HG03135 (cell line): ENCODE measurements around the gene ZNF77.
"Not testable (repeated sequence)": the region's sequence is repeated elsewhere in the genome, so short reads cannot be mapped to it uniquely, and the experiment has no call there.

ENCODE experiments used
- ATAC-seq: cut with Tn5 transposase; IDR thresholded peaks from one replicate; pipeline ENCODE4 v1.9.1; 2021; ENCODE audit warnings: mild to moderate bottlenecking, moderate library complexity; ENCODE audit not compliant: unreplicated experiment

ZNF77 gene

DNA sequence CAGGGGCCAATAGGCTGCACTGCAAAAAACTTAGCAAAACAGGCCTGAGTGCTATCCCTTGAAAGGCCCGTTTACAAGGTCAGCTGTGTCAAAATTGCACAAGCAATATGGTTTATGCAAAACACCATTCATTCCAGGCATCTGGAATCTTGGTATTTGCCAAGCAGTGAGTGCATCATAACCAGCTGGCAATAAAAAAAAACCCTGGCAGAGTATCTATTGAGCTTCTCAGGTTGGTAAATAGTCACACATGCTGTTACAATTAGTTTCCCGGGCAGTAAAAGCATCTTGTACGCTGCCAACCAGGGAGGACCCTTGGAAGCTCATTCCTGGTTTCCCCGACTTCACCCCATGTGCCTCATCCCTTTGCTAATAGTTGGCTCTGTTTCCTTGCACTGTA is 21.3 kb downstream of the ZNF77 start:
- ATAC-seq = no peak

GRCh38 chr19:2922987-2923386 is 21.8 kb downstream of the ZNF77 start:
- ATAC-seq = no peak

GRCh38 chr19:2917275-2918184 is 27.2 kb downstream of the ZNF77 start:
- ATAC-seq = no peak

DNA sequence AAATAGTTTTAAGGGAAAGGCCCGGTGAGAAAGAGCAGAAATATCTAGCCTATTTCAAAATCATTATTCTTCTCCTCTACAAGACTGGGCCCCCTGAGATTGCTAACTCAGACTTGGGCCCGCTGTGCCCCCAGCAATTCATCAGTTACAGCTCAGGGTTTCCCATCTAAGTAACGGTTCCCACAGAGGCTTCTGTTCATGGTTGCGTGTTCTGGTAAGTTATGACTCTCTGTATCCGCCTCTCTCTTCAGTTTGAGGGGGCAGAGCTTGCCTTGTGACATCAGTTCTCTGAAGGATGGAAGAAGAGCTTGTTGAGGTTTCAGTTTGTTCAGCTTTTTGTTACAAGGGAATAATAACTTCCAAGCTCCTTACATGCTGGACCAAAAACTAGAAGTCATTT is 32.5 kb downstream of the ZNF77 start:
- no peak for ATAC-seq

GRCh38 chr19:2906631-2907195 is 38.1 kb downstream of the ZNF77 start:
- ATAC-seq = no peak

DNA sequence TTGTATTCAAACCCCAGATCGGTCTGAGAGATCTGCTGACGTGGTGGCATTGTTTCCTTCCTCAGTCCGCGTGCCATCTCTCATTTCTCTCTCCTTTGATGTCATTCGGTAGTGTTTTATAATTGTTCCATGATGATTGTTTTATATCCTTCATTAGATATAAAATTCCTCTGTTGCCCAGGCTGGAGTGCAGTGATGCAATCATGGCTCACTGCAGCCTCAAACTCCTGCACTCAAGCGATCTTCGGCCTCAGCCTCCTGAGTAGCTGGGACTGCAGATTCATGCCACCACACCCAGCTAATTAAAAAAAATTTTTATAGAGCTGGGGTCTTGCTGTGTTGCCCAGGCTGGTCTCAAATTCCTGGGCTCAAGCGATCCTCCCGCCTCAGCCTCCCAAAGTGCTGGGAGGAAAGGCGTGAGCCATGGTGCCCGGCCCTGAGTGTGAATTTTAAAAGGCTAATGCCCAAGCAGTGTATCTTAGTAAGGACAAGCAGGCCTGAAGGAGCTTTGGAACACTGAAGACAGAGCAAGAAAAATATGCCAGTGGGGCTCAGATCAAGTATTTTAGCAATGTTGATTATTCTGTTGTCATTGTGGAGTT is 38.8 kb downstream of the ZNF77 start:
- no peak for ATAC-seq

DNA sequence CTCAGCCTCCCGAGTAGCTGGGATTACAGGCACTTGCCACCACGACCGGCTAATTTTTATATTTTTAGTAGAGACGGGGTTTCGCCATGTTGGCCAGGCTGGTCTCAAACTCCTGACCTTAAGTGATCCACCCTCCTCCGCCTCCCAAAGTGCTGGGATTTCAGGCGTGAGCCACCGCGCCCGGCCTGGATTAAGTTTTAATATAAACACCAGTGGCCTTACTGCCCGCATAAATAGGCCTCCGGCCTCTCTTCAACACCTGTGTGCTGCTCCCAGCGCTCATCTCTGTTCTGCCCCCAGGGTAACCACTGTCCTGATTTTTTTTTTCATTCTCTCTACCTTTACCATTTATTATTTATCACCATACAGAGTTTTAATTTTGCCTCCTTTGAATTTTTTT is 41.4 kb downstream of the ZNF77 start:
- not testable (repeated sequence) for ATAC-seq

DNA sequence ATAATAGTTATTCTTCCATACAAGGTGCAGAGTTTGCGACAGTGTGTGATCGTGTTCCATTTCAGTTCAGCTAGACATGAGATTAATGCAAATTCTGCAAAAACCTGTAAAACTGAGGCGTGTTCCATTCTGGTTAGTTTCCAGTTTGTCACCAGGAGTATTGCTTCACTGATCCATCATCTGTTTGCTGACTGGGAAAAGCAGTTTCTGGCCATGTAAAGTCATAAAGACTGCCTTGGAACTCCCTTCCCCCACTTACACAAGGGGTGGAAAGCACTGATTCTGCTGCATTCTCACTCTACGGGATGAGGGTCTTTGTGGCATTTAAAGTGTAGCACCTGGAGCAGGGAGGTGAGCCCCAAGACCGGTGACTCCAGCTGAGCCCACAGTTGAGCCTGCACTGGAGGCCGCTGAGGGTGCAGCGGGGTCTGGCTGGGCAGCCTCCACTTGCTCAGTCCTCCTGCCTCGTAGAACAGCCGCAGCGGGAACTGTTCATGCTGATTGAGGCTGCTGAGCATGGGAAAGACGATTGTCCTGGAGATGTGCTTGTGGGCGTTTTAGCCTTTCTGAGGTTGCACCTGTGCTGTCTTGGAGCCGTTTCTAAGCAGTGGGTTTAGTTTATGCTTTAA is 42.1 kb downstream of the ZNF77 start:
- no peak for ATAC-seq

DNA sequence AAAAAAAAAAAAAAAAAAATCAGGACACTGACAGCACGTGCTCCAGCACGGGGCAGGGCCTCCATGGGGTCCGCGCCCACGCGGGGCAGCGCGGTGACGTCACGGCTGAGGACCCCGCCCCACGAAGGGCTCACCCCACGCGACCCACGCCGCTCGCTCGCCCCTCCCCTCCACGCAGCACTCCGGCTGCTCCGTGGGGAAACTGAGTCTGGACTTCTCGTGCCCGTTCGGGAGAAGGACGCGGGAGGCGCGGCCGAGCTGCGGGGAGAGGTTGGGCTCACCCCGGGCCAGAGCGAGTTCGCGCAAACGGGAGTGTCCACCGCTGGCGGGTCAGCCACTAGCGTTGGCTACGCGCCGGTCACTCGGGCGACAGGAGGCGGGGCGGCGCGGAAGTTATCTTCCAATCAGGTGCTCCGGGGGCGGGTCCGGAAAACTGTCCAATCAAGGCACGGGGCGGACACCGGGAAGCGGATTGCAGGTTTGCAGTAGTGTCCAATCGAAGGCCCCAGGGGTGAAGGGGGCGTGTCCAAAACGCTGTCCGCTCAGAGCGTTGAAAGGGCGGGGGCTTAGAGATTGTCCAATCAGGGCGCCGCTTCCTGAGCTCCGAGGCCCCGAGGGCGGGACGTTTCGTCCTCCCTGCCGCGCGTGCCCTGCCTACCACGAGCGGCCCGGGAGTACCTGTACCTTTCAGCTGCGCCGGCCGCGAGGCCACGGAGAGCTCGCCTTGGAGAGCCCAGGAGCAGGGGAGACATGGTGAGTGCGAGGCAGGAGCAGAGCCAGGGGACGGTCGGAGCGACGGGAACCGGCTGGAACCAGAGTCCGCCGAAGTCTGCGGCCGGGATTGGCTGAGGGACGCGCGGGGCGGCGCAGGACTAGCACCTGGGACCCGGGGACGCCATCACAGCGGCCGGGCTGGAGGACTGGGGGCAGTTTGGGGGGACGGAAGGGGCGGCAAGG is 44.2 kb downstream of the ZNF77 start, which contains the start of gene ZNF57:
TSS of gene ZNF57 (plus strand) at position 633 of the 957 bp plus-strand sequence. CDS start at position 751, 118 bp downstream.
- ATAC-seq = peak; percentile 89

DNA sequence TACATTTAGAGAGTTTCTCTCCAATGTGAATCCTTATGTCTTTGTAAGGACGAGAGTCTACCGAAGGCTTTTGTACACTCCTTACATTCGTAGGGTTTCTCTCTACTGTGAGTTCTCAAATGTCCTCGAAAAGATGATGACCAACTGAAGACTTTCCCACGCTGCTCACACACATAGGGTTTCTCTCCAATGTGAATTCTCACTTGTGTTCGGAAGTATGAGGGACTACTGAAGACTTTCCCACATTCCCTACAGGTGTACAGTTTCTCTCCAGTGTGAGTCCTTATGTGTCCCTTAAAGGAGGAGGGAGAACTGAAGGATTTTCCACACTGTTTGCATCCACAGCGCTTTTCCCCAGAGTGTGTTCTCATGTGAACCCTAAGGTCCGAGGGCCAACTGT is 48.1 kb downstream of the ZNF77 start:
- ATAC-seq = no peak

DNA sequence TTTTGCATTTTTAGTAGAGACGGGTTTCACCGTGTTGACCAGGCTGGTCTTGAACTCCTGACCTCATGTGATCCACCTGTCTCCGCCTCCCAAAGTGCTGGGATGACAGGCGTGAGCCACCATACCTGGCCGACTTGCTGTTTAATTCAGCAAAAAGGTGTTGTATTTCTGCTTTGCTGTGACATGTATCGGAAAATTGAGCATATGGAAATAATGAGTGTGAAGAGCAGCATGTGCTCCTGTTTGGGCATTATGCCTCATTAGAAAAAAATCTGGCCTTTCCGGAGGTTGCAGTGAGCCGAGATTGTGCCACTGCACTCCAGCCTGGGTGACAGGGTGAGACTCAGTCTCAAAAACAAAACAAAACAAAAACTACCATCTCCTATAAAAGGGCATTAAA is 54.2 kb downstream of the ZNF77 start:
- ATAC-seq = not testable (repeated sequence)

GRCh38 chr19:2888731-2889224 is 56.0 kb downstream of the ZNF77 start:
- ATAC-seq = no peak

DNA sequence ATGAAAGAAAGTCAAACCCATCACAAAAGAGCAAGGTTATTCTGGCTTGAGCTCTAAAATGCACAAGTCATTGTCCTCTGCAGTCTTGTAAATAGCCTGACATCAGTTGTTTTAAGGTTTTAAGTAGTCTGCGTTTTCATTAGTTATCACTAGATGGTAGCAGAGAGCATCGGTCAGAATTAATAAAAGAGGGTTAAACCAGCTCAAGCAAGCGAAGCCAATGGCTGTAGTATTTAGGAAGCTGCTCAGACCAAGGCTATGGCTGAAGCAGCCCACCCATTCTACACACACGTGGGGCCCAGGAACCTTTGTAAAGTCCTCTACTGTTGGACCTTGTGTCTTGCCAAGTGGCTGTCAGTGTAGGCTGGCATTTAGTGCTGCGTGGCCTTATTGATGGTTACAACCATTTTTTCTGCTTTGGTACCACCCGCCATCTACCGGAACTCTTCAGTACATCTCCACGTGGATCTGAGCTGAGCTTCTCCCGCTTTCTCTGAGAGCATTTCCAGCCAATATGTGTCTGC is 57.3 kb downstream of the ZNF77 start:
- no peak for ATAC-seq

DNA sequence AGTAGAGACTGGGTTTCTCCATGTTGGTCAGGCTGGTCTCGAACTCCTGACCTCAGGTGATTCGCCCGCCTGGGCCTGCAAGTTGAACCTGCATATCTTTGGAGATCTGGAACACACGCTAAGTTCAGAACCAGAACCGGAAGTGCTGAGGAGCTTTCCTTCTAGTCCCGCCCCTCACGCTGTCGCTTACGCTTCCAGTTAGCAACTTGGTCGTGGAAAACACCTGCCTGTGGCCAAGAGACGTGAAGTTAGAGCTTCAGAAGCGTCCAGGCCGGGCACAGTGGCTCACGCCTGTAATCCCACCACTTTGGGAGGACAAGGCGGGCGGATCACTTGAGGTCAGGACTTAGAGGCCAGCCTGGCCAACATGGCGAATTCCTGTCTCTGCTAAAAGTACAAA is 59.0 kb downstream of the ZNF77 start:
- ATAC-seq = no peak

DNA sequence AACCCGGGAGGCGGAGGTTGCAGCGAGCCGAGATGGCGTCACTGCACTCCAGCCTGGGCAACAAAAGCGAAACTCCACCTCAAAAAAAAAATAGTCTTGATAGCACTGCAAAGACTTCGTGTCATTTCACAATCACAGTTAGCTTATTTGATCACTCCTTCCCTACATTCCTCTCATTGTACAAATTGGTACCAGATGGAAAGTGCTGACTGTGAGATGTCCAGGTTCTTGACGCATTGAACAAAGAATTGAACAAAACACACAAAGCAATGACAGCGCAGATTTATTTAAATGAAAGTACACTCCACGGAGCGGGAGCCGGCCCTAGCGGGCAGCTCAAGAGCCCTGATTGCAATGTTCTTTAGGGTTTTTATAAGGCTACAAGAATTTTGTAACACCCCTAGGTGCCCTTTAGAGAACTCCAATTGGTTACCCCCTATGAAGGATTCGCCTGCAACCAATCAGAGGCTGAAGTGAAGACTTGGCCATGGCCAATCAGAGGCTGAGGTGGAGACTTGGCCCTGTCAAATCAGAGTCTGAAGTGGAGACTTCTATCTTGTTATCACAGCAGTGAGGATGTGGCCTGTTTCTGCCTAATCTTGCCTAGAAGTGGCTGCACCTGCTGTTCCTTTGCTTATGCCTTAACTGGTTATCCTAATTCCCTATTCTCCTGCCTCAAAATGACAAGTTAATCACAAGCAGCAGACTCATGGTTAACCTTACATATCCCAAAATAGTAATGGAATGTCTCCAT is 60.9 kb downstream of the ZNF77 start:
- ATAC-seq = no peak
